Caco-2 (cell line): Measurements from ENCODE around the gene PKMYT1. TPM values are rescaled to one million over a fixed set of nuclear protein-coding genes. Genes with fewer than 3 reads are reported as not detected.
A peak's percentile ranks its signal among the peaks of the same experiment; 100 is the strongest.

Experiments used
- BruUV-seq: library from RNA; stranded (reverse); fragments of 400-500 nt; replicated peaks from 2 replicates; lab custom pipeline; 2021; lab: Mats Ljungman, UMichigan
- CTCF ChIA-PET: fragments of 300-600 bp; sonication (Branson Sonifier 250); formaldehyde crosslinking; loops from one replicate; lab custom pipeline; 2022; ENCODE audit warnings: antibody characterized with exemption; lab: Charles Lee
- POLR2A ChIA-PET: fragments of 300-600 bp; sonication (Branson Sonifier 250); formaldehyde crosslinking; loops from one replicate; lab custom pipeline; 2022; ENCODE audit warnings: antibody characterized with exemption; lab: Charles Lee
- DNase-seq, 2 experiments: peaks; one replicate each; pipeline versions ENCODE4 v3.0.0 to v3.0.0-alpha.2; 2020 to 2022
- H3K27me3 ChIP-seq: replicated peaks from 2 replicates; pipeline ENCODE4 v1.6.0; 2011; ENCODE audit warnings: low read length; ENCODE audit not compliant: control insufficient read depth, insufficient read depth
- H3K36me3 ChIP-seq: 2 replicates; pipeline ENCODE4 v1.5.1; 2011; ENCODE audit warnings: low read length; ENCODE audit not compliant: control insufficient read depth, insufficient read depth
- H3K4me1 ChIP-seq: fragments of 250-450 bp; sonication (Bioruptor Pico); 2 replicates; pipeline ENCODE4 v1.5.1; 2020; ENCODE audit warnings: mild to moderate bottlenecking
- H3K4me3 ChIP-seq: 2 replicates; pipeline ENCODE4 v1.5.1; 2011; ENCODE audit warnings: low read depth, mild to moderate bottlenecking, control low read depth, low read length
- H3K9me3 ChIP-seq: fragments of 250-450 bp; sonication (Bioruptor Pico); 2 replicates; pipeline ENCODE4 v1.5.1; 2020; ENCODE audit warnings: mild to moderate bottlenecking, moderate library complexity
- H3K27ac Mint-ChIP-seq: one replicate; pipeline ENCODE4 v1.8.0; 2022; ENCODE audit warnings: mixed read lengths; ENCODE audit not compliant: unreplicated experiment
- H3K27me3 Mint-ChIP-seq: one replicate; pipeline ENCODE4 v1.8.0; 2022; ENCODE audit warnings: mixed read lengths; ENCODE audit not compliant: insufficient read depth, unreplicated experiment
- H3K36me3 Mint-ChIP-seq: one replicate; pipeline ENCODE4 v1.8.0; 2022; ENCODE audit warnings: mild to moderate bottlenecking, mixed read lengths; ENCODE audit not compliant: insufficient read depth, unreplicated experiment
- H3K4me1 Mint-ChIP-seq: one replicate; pipeline ENCODE4 v1.8.0; 2022; ENCODE audit warnings: low read depth, mixed read lengths; ENCODE audit not compliant: unreplicated experiment
- H3K4me3 Mint-ChIP-seq: one replicate; pipeline ENCODE4 v1.8.0; 2022; ENCODE audit warnings: mild to moderate bottlenecking, moderate library complexity, mixed read lengths; ENCODE audit not compliant: unreplicated experiment
- H3K9me3 Mint-ChIP-seq: one replicate; pipeline ENCODE4 v1.8.0; 2022; ENCODE audit warnings: mixed read lengths; ENCODE audit not compliant: unreplicated experiment
- intact Hi-C: fragments of 100-400 bp; cut with micrococcal nuclease; formaldehyde crosslinking; loops from one replicate; pipeline ENCODE4 v1.10.0; 2022; ENCODE audit not compliant: unreplicated experiment
- total RNA-seq: library from RNA; stranded (reverse); gene quantifications from 2 replicates; pipeline ENCODE4 v1.2.3, GENCODE V29; 2022
- TF ChIP-seq, protein P1 (sequence below), 2 experiments: fragments of 200-600 bp in 1 of 2; IDR thresholded peaks; 1 replicate in 1 of 2; 2 replicates in 1 of 2; pipeline versions ENCODE4 v1.5.1 to v1.8.0; 2011 to 2022; ENCODE audit warnings: antibody characterized with exemption in 1 of 2, control low read depth in 1 of 2, inconsistent platforms in 1 of 2, low read depth in 1 of 2, low read length in 1 of 2, mild to moderate bottlenecking in 1 of 2, moderate library complexity in 1 of 2; ENCODE audit not compliant: insufficient read depth in 1 of 2, severe bottlenecking in 1 of 2, unreplicated experiment in 1 of 2

The PKMYT1 gene
- total RNA-seq, 1 experiment from 2014 or later, result 73.7 TPM

DNA sequence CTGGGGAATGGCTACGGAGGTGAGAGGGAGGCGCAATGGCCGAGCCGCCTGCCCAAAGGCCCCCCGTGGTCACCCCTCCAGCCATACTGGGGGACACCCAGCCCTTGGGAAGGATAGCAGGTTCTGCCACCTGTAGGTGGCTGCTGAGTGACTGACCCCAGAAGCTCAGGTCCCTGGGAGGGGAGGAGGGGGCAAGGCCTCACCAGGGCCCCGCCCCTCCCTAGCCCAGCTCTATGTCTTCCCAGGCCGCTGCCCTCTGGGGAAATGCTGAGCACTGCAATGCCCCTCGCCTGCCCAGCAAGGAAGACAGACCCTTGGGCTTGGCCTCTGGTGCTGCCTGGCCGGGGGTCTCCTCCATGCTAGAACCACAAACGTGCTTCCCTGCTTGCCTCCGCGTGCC lies 21.1 kb upstream of the PKMYT1 start:
- peaks cover 11% of the 10 kb centered on the region for H3K4me1 ChIP-seq
- no TSS peak for BruUV-seq
- no peaks in the 10 kb centered on the region for H3K9me3 ChIP-seq
- Mint-ChIP-seq H3K36me3 (peaks cover 19% of the 10 kb centered on the region), H3K9me3 (no peaks in the 10 kb centered on the region), H3K27ac (no peak overlapping the region), H3K4me3 (no peak overlapping the region), H3K4me1 (no peaks in the 10 kb centered on the region), H3K27me3 (no peaks in the 10 kb centered on the region)
- DNase-seq, result peak in 1 of 2 experiments; percentile 43
- intact Hi-C loops, result no loop called here
- H3K27me3 ChIP-seq, result no peaks in the 10 kb centered on the region
- CTCF ChIA-PET, result interaction anchor here (0.5 to 1.9 kb wide), 7 partner anchors 9 to 509 kb away, joined by 3 to 15 read pairs (median 4); partner anchors contain the start of gene ZNF213
- H3K36me3 ChIP-seq, result peaks cover 1% of the 10 kb centered on the region; the same call in 1 of the 2 replicates
- POLR2A ChIA-PET, result no interaction called here
- H3K4me3 ChIP-seq, result no peak overlapping the region
- TF ChIP-seq, protein P1, sequence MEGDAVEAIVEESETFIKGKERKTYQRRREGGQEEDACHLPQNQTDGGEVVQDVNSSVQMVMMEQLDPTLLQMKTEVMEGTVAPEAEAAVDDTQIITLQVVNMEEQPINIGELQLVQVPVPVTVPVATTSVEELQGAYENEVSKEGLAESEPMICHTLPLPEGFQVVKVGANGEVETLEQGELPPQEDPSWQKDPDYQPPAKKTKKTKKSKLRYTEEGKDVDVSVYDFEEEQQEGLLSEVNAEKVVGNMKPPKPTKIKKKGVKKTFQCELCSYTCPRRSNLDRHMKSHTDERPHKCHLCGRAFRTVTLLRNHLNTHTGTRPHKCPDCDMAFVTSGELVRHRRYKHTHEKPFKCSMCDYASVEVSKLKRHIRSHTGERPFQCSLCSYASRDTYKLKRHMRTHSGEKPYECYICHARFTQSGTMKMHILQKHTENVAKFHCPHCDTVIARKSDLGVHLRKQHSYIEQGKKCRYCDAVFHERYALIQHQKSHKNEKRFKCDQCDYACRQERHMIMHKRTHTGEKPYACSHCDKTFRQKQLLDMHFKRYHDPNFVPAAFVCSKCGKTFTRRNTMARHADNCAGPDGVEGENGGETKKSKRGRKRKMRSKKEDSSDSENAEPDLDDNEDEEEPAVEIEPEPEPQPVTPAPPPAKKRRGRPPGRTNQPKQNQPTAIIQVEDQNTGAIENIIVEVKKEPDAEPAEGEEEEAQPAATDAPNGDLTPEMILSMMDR (IDR thresholded peaks at IDR 0.05; ENCODE audit: insufficient read depth in 1 of 2, low read depth in 1 of 2, low read length in 1 of 2, severe bottlenecking in 1 of 2, unreplicated experiment in 1 of 2), result no peak

- intact Hi-C loops, result no loop called here
- BruUV-seq, result no TSS peak
- H3K27ac Mint-ChIP-seq, result no peak overlapping the region
- Histone ChIP-seq H3K4me3 (no peak overlapping the region), H3K4me1 (peaks cover 3% of the 10 kb centered on the region; the same call in 1 of the 2 replicates), H3K9me3 (no peaks in the 10 kb centered on the region), H3K36me3 (peaks cover 1% of the 10 kb centered on the region; the same call in 1 of the 2 replicates), H3K27me3 (no peaks in the 10 kb centered on the region)
- ChIA-PET POLR2A (no interaction called here), CTCF (interaction anchor here (0.5 to 1.9 kb wide), 4 partner anchors 20 to 122 kb away, joined by 4 to 15 read pairs (median 4); partner anchors contain the start of gene TNFRSF12A)
- DNase-seq, result no peak
- TF ChIP-seq, protein P1 (IDR thresholded peaks at IDR 0.05; ENCODE audit: insufficient read depth in 1 of 2, low read depth in 1 of 2, low read length in 1 of 2, severe bottlenecking in 1 of 2, unreplicated experiment in 1 of 2), result no peak
- H3K9me3 Mint-ChIP-seq, result no peaks in the 10 kb centered on the region
- no peaks in the 10 kb centered on the region for H3K4me1 Mint-ChIP-seq
- H3K27me3 Mint-ChIP-seq, result no peaks in the 10 kb centered on the region
- no peak overlapping the region for H3K4me3 Mint-ChIP-seq
- peaks cover 19% of the 10 kb centered on the region for H3K36me3 Mint-ChIP-seq
Observed at GRCh38 chr16:3000540-3000939, 20.3 kb upstream of the PKMYT1 start.

DNA sequence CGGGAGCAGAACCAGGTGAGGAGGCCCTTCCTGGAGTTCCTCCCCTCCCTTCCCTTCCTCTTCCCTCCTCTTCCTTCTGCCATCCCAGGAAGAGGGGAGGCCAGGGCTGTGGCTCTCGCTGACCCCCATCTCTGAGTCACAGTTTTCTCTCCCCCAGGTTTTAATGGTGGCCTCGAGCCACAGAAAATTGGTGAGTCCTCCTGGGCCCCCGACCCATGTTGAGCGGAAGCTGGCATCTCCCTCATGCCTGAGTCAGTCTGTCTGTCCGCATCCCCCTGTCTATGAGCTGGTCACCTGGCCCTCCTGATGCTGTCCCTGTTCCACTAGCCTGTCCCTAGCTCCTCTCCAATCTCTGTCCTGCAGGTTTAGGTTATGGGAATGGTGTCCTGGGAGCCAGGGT lies 19.7 kb upstream of the PKMYT1 start:
- CTCF ChIA-PET, result interaction anchor here (0.5 to 1.9 kb wide), 2 partner anchors 20 to 28 kb away, joined by 4 to 15 read pairs; partner anchors contain the start of gene TNFRSF12A
- no peak overlapping the region for H3K4me3 ChIP-seq
- TF ChIP-seq, protein P1 (IDR thresholded peaks at IDR 0.05; ENCODE audit: insufficient read depth in 1 of 2, low read depth in 1 of 2, low read length in 1 of 2, severe bottlenecking in 1 of 2, unreplicated experiment in 1 of 2), result no peak

More for the DNA sequence above, 19.7 kb upstream of the PKMYT1 start:
- Histone ChIP-seq H3K9me3 (no peaks in the 10 kb centered on the region), H3K4me1 (0 out of 2 replicates have a peak, but pooled peaks cover 3% of the 10 kb centered on the region), H3K27me3 (no peaks in the 10 kb centered on the region), H3K36me3 (peaks cover 1% of the 10 kb centered on the region; the same call in 1 of the 2 replicates)
- Mint-ChIP-seq H3K27ac (no peak overlapping the region), H3K4me1 (no peaks in the 10 kb centered on the region), H3K4me3 (no peak overlapping the region), H3K27me3 (no peaks in the 10 kb centered on the region), H3K9me3 (no peaks in the 10 kb centered on the region), H3K36me3 (peaks cover 17% of the 10 kb centered on the region)
- intact Hi-C loops, result no loop called here
- POLR2A ChIA-PET, result no interaction called here
- no TSS peak for BruUV-seq
- DNase-seq, result no peak
